ENCODE measurements around the gene FGGY.

FGGY gene

GRCh38 chr1:59769736-59770095, 472.8 kb downstream of the FGGY start:
- Histone ChIP-seq H3K27me3 (ENCODE audit: insufficient read depth, low read depth, severe bottlenecking) (no peaks in the 10 kb centered on the region), H3K36me3 (no peaks in the 10 kb centered on the region), H3K4me3 (ENCODE audit: low read depth, low read length) (no peak overlapping the region), H3K9me3 (ENCODE audit: severe bottlenecking) (no peaks in the 10 kb centered on the region), H3K27ac (no peak overlapping the region)
- DNase-seq = no peak
- no peak for TF ChIP-seq CTCF (IDR thresholded peaks at IDR 0.05; ENCODE audit: low read depth, low read length)

DNA sequence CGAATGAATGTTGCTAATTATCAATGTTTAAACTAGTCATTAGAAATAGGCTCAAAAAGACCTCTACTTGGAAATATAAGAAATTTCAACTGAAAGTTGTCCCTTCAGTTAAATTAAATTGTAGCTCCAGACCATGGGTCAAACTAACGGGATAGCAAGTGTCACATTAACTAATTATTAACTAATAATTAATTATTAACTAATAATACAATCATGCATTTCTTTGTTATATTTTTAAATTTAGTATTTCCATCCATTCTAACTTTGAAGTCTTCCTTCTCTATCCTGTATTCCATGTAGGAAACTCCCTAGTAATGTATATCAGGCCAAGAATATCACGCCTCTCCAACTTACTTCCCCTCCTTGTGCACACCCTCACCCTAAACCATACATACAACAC, 474.5 kb downstream of the FGGY start:
- Histone ChIP-seq H3K9me3 (ENCODE audit: severe bottlenecking) (no peaks in the 10 kb centered on the region), H3K4me3 (ENCODE audit: low read depth, low read length) (no peak overlapping the region), H3K36me3 (no peaks in the 10 kb centered on the region), H3K27me3 (ENCODE audit: insufficient read depth, low read depth, severe bottlenecking) (no peaks in the 10 kb centered on the region), H3K27ac (no peak overlapping the region)
- no peak for DNase-seq
- no peak for TF ChIP-seq CTCF (IDR thresholded peaks at IDR 0.05; ENCODE audit: low read depth, low read length)

DNA sequence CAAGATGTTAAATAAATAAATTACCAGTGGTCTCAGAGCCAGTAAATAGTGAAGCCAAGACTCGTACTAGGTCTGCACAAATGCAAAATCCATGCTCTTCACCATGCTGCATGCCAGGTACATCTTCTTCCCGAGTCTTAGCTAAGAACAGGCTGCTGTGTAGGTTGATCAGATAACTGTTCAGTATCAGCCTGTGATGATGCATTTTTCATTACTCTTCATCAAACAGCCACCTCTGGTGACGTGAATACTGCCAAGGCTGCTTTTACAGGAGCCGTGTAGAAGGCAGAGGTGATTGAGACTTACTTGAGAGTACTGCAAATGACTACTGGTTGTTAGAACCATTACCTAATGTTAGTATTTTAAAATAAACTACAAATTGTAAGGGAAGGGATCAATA, 478.6 kb downstream of the FGGY start:
- Histone ChIP-seq H3K27ac (no peak overlapping the region), H3K4me3 (ENCODE audit: low read depth, low read length) (no peak overlapping the region), H3K27me3 (ENCODE audit: insufficient read depth, low read depth, severe bottlenecking) (no peaks in the 10 kb centered on the region), H3K9me3 (ENCODE audit: severe bottlenecking) (no peaks in the 10 kb centered on the region), H3K36me3 (no peaks in the 10 kb centered on the region)
- DNase-seq = no peak
- TF ChIP-seq CTCF (IDR thresholded peaks at IDR 0.05; ENCODE audit: low read depth, low read length) = no peak

DNA sequence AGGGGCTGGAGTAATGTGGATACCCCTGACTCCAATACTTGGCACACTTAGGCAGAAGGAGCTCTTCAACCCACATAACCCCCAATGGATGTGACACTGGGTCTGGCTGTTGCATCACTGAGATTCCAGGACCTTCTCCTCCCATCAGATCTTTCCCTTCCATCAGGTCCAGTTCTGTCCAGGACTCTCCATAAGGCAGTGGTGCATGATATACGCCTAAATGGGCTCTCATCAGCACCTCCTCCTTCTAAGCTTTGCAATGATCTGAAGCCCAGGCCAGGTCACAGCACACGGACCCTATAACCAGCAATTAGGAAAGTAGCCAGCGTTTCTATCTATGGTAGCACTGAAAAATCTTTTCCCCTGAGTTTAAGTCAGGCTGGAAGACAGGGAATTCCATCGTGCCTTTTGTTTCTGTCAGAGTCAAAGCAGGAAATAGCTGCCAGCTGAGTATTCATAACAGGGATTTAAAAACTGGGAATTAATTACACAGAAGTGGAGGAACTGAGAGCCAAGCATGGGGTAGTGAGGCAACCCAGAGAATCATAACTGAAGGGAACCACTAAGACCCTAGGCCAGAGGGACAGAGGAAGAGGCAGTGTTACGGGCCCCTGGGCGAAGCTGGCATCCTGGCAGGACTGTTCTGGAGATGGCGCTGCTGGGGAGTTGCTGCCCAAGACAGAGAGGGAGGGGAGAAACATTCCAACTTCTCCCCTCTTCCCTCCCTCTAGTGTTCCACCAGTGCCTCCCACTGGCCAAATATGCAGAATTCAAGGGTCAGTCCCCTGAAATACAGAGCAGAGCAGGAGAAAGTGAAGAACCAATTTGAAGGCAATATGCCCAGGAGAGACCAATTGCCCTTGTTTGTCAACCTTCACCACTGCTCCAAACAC, 480.3 kb downstream of the FGGY start:
- H3K4me3 ChIP-seq (ENCODE audit: low read depth, low read length) = no peak overlapping the region
- H3K9me3 ChIP-seq (ENCODE audit: severe bottlenecking) = no peaks in the 10 kb centered on the region
- H3K27ac ChIP-seq = no peak overlapping the region
- peak; percentile 26; the same call in 1 of the 2 replicates for TF ChIP-seq CTCF (IDR thresholded peaks at IDR 0.05; ENCODE audit: low read depth, low read length)
- no peaks in the 10 kb centered on the region for H3K36me3 ChIP-seq
- DNase-seq = no peak
- H3K27me3 ChIP-seq (ENCODE audit: insufficient read depth, low read depth, severe bottlenecking) = no peaks in the 10 kb centered on the region

DNA sequence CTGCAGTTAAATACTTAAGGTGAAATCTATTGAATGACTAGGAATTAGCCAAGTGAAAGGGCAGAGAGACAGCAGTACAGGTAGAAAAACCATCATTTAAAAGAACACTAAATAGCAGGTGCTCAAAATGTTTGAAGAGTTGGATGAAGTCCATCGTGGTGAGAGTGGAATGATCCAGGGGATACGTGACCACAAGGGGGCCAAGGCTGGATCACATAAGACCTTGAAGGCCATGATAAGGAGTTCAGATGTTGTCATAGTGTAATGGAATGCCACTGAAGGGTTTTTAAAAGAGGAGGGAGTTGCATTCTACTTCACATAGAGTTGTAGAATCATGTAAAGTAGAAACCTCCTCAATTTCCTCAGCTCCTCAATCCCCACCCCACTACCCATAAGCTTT, 483.1 kb downstream of the FGGY start:
- Histone ChIP-seq H3K9me3 (ENCODE audit: severe bottlenecking) (no peaks in the 10 kb centered on the region), H3K4me3 (ENCODE audit: low read depth, low read length) (no peak overlapping the region), H3K27ac (no peak overlapping the region), H3K27me3 (ENCODE audit: insufficient read depth, low read depth, severe bottlenecking) (no peaks in the 10 kb centered on the region), H3K36me3 (no peaks in the 10 kb centered on the region)
- peak; percentile 10 for DNase-seq
- TF ChIP-seq CTCF (IDR thresholded peaks at IDR 0.05; ENCODE audit: low read depth, low read length) = peak; percentile 39

DNA sequence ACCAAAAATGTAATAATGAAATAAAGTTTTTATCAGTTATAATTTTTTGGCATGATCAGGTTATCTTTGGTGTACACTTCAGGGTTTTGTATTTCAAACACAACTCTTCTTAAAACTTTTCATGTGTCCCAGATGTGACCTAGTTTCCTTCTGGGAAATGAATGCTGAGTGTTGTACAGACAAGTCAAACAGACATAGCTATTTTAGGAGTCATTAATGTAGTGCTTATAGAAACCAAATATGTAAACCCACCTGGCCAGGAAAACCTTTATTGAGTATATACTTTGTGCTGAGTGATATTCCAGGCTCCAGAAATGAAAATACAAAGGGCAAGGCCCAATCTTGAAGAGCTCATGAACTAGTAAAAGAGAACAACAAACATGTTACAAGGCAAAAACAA, 491.9 kb downstream of the FGGY start:
- TF ChIP-seq CTCF (IDR thresholded peaks at IDR 0.05; ENCODE audit: low read depth, low read length) = no peak
- no peaks in the 10 kb centered on the region for H3K9me3 ChIP-seq (ENCODE audit: severe bottlenecking)
- H3K27me3 ChIP-seq (ENCODE audit: insufficient read depth, low read depth, severe bottlenecking) = no peaks in the 10 kb centered on the region
- H3K27ac ChIP-seq = no peak overlapping the region
- H3K4me3 ChIP-seq (ENCODE audit: low read depth, low read length) = no peak overlapping the region
- no peaks in the 10 kb centered on the region for H3K36me3 ChIP-seq
- DNase-seq = no peak
